Measurements from ENCODE around the gene FBXO47.
A peak's percentile ranks its signal among the peaks of the same experiment; 100 is the strongest.

The FBXO47 gene, protein sequence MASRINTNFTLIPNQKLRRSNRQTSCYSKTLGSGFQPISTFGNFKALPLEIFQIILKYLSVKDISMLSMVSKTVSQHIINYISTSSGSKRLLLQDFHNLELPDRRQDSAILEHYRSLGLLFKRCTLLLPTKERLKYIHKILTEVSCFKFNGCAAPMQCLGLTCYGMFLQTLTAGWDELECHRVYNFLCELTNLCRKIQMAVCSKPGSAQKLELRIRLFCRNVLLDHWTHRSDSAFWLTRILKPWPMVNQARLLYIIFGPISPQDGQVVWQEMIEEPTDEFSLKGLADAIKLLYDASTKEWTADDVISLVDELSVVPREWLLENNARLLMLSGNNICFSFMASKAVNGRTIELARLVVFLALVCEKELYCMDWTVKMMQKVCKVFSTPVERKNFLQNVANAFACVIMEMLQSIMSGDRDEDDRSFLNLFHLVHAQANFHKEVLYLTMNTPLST

DNA sequence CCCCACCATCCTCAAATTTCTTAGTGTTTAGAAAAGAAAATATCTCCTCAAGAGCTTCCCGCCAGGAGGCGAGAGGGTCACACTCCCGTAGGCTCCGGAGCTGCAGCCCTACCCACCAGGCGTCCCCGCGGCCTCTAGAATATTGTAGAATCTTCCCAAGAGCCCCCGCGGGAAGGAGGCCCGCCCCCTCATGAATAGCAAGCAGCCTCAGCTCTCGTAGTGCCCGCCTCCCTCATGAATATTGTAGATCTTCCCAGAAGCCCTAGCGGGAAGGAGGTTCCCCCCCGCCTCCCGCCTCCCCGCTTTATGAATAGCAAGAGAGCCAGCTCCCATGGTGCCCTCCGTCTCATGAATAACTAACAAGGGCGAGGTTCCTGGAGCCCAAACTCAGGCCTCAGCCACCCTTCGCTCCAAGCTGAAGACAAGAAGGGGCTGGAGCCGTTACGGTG is at the start of gene FBXO47:
Gene FBXO47 (minus strand): TSS at position 114 of the 449 bp plus-strand sequence. CDS start 4,378 bp downstream, outside the sequence.
- DNase-seq, result no peak

DNA sequence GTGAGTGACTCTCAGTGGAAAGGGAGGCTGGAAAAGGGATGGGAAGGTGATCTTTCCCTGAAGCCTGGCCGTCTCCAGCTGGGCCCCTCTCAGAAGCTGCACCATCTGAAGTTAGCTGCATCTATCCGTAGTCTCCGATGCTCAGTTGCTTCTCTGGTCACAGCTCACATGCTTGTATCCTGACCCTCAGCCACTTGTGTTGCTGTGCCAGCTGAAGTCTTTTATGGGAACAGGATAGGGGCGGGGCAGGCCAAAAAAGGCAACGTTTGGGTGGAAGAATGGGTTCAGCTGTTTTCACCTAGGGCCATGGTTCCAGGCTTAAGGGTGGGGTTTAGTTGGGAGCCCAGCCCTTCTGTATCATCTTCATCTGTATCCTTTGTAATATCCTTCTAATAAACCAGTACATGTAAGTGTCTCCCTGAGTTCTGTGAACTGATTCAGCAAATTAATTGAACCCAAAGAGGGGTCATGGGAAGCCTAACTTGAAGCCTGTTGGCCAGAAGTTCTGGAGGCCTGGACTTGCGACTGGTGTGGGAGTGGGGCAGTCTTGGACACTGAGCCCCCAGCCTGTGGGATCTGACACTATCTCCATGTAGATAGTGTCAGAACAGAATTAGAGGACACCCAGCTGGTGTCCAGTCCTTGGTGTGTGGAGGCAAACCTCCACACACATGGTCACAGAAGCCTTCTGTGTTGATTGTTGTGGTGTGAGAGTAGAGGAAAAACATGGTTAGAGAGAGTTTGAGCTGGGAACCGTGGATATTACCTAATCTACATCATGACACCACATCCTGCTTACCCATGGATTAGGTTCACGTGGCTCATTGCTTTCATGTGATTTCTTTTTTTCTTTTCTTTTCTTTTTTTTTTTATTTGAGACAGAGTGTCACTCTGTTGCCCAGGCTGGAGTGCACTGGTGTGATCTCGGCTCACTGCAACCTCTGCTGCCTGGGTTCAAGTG is 49.3 kb upstream of the FBXO47 start:
- no peak for DNase-seq

DNA sequence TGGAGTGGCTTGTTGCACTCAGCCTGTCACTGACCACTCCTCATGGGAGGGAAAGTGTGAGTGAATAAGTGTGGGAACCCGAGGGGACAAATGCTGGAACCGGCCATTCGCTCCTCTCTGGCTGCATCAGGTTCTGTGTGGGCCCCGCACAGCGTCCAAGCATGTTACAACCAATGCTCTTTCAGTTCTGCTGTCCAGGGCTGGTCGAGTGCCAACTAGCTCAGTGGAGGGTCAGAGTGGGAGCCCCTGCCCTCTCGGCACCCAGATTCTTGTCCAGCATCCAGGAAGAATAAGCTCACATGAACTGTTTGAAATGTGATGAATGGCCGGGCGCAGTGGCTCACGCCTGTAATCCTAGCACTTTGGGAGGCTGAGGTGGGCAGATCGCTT is 48.3 kb upstream of the FBXO47 start:
- DNase-seq, result no peak

GRCh38 chr17:39014795-39015545 is 47.8 kb upstream of the FBXO47 start:
- no peak for DNase-seq

DNA sequence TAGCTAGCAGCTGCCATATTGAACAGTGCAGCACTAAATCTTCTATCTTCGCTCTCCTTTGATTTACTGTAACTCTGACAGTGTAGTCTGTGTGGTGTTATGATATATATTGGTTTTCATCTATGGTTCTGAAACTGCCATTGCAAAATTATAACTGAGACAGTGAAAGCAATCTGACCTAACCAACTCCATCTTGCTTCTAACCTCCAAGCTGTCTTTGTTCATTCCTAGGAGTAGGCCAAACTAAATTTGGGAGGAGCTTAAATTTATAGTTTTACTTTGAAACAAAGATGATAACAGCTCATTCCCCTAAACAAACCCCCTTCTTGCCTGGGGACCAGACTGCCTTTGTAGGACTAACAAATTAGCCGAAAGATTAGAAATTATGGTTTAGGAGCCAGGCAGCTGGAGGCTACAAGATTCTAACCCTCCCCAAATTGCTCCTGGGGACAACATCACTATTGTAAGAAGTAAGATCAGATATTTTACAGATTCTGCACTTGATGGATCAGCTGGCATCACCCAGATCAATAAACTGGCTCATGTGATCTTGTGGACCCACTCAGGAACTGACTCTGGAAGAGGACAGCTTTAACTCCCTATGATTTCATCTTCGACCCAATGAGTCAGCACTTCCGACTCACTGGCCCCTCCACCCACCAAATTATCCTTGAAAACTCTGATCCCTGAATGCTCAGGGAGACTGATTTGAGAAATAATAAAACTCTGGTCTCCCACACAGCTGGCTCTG is 47.0 kb upstream of the FBXO47 start:
- DNase-seq, result no peak

- no peak for DNase-seq
Measured at GRCh38 chr17:39012725-39013124, 45.5 kb upstream of the FBXO47 start.

DNA sequence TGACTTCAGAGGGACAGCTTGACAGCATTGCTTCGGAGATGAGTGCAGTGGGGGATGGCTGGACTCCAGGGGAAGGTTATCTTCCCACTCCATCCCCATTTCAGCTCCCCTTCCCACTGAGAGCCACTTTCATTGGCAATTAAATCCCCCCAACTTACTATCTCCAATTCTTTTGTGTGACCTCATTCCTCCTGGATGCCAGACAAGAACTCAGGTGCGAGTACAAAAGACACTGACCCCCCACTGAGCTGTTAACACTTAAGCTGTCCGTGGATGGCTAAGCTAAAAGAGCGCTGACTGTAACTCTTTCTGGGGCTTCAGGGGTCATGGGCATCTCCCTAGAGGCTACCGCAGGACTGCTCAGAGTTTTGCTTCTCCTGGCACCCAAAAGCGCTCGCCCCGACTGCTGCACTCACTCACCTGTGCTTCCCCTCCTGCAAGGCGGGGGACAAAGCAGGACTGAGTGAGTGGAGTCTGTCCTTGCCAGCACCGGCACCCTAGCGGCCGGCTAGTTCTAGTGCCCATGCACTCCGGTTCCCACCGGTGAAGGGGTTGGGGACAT is 44.8 kb upstream of the FBXO47 start:
- no peak for DNase-seq

- DNase-seq, result no peak
Measured at GRCh38 chr17:39009581-39010001, 42.4 kb upstream of the FBXO47 start.

- DNase-seq, result no peak
Measured at GRCh38 chr17:39008633-39009032, 41.4 kb upstream of the FBXO47 start.

DNA sequence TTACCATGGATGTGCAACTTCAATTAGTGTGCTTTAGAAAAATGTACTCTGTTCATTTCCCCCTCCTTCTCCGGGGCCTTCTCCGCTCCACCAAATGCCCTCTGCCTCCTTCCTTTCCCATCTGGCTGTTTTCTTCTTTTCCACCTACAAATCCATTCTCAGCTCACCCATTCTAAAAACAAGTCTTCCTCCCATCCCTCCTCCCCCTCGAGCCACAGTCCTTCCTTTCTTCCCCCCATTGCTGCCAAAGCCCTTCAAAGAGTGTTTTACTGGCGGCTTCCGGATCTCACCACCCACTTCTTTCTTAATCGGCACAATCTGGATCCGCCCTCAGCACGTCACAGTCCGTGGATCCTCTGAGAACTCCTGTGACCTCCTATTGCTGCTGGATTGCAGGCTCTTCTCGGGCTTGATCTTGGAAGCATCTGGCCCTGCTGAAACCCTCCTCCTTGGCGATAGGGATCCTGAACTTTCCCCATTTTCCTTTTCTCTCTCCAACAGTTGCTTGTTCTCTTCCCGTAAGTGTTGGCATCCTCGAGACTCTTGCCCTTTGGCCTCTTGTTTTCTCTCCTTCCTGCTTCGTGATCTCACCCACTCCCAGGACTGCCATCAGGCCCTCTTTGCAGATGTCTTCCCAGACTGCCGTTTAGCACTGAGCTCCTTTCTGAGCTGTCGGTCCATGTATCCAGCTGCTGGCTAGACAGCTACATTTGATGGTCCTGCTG is 36.0 kb upstream of the FBXO47 start:
- DNase-seq, result no peak

GRCh38 chr17:39001703-39002637 is 34.8 kb upstream of the FBXO47 start:
- no peak for DNase-seq

- no peak for DNase-seq
Measured at GRCh38 chr17:39000021-39000601, 32.9 kb upstream of the FBXO47 start.

DNA sequence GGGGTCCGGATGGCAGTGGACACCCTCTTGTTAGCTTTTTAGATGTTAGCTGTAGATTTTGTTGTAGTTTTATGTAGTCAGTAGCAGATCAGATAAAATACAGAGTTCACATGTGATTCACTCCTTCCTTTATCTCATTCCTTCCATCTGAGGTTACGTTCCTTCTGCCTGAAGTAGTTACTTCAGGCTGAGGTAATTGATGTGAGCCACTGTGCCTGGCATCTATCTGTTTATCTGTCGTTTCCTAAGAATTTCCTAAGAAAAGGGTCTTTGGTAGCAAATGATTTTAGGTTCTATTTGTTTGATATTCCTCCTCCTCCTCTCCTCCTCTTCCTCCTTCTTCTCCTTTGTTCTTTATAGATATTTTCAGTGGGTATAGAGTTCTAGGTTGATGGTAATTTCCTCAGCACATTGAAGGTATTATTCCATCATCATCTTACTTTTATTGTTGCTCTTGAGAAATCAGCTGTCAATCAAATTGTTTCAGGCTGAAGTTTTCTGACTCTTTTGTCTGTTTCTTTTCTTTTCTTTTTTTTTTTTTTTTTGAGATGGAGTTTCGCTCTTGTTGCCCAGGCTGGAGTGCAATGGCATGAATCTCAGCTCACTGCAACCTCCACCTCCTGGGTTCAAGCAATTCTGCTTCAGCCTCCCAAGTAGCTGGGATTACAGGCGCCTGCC is 29.6 kb upstream of the FBXO47 start:
- no peak for DNase-seq

DNA sequence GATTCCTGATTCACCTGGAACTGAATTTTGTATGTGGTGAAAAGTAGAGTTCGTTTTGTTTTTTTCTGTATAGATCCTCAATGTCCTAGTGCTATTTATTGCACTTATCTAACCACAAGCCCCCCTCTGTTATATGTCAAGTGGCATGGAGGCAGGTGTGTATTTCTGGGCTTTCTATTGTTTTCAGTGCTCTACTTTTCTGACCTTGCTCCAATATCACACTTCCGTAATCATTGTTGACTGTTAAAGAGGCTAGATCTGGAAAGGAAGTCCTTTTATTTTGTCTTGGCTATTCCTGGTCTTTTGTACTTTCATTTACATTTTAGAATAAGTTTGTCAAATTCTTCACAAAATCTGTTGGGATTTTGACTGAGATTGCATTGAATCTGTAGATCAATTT is 26.8 kb upstream of the FBXO47 start:
- DNase-seq, result no peak

DNA sequence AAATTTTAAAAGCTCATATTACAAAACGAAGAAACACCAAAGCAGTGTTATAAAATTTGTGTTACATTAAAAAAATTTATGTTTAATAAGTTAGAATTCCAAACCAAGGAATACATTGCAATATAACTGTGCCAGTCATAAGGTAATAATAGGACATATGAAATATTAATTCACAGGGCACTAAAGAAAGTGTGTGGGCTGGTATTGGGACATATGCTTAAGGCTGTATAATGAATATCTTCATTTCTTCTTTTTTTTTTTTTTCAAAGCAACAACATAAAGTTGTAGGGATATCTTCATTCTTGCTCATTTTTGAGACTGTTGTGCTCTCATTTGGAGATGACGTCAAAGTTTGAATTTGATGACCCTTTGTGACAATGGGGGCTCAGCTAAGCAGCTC is 17.5 kb upstream of the FBXO47 start:
- DNase-seq, result no peak

- peak; percentile 62 for DNase-seq
Measured at GRCh38 chr17:38982858-38983746, 15.9 kb upstream of the FBXO47 start.

DNA sequence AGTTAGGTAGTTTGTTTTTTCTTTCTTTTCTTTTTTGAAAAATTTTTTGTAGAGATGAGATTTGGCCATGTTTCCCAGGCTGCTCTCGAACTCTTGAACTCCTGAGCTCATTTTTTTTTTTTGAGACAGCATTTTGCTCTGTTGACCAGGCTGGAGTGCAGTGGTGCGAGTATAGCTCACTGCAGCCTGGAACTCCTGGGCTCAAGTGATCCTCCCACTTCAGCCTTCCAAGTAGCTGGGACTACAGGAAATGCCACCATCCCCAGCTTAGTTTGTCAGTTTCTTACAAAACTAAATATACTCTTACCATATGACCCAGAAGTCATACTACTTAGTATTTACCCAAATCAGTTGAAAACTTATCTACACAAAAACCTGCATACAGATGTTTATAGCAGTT is 14.4 kb upstream of the FBXO47 start:
- no peak for DNase-seq

All from COR-L47 (cell line).